HL-60 (cell line): ENCODE data around the gene SAE1.
"Not testable (repeated sequence)": the region's sequence is repeated elsewhere in the genome, so short reads cannot be mapped to it uniquely, and the experiment has no call there.

ENCODE experiments used
- DNase-seq, 2 experiments: peaks; one replicate each; pipeline ENCODE4 v3.0.0-alpha.2; 2010 to 2020; ENCODE audit warnings: low read depth in 1 of 2, low spot score in 1 of 2
- H3K27ac ChIP-seq: fragments of 250-450 bp; sonication (Bioruptor Pico); replicated peaks from 2 replicates; pipeline ENCODE4 v1.5.1; 2020; ENCODE audit warnings: mild to moderate bottlenecking, moderate library complexity
- H3K27me3 ChIP-seq: fragments of 250-450 bp; sonication (Bioruptor Pico); 2 replicates; pipeline ENCODE4 v1.5.1; 2021; ENCODE audit warnings: mild to moderate bottlenecking, moderate library complexity; ENCODE audit not compliant: insufficient read depth, poor library complexity, severe bottlenecking
- H3K4me3 ChIP-seq: replicated peaks from 2 replicates; pipeline ENCODE4 v1.5.1; 2011; ENCODE audit warnings: mild to moderate bottlenecking, control low read depth, low read length; ENCODE audit not compliant: insufficient read depth
- CTCF ChIP-seq: IDR thresholded peaks from one replicate; pipeline ENCODE4 v1.5.1; 2011; ENCODE audit warnings: low read length, control low read depth, inconsistent platforms; ENCODE audit not compliant: insufficient read depth
- GABPA ChIP-seq: IDR thresholded peaks from 2 replicates; pipeline ENCODE4 v1.6.1; 2012; ENCODE audit warnings: low read depth
- POLR2AphosphoS5 ChIP-seq: IDR thresholded peaks from 2 replicates; pipeline ENCODE4 v1.6.1; 2012; ENCODE audit warnings: low read depth
- SPI1 ChIP-seq: IDR thresholded peaks from 2 replicates; pipeline ENCODE4 v1.6.1; 2012; ENCODE audit warnings: low read depth, mild to moderate bottlenecking, borderline replicate concordance
- TF ChIP-seq, protein P1 (sequence below): IDR thresholded peaks from 2 replicates; pipeline ENCODE4 v1.6.1; 2012; ENCODE audit warnings: low read depth; ENCODE audit not compliant: insufficient replicate concordance

Gene SAE1

GRCh38 chr19:47099576-47100050 lies 31.0 kb upstream of the SAE1 start:
- DNase-seq: no peak

DNA sequence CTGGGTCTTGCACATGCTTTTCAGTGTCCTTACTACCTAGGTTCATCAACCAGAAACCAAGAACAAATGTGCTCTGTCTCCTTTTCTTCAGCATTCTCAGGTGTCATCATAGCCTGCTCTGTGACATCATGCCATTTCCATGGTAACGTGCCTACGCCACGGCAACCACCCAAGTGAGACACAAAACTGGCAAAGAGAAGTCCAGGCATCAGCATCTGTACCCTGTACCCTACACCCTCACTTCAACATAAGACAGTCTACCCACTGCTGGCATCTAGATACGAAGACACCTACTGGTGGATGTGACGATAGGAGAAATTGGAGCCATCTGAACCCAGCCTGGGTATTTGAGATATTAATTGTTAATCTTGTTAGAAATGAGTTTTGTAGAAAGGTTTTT lies 30.3 kb upstream of the SAE1 start:
- TF ChIP-seq SPI1: no peak
- TF ChIP-seq GABPA: no peak
- no peak for TF ChIP-seq POLR2AphosphoS5
- TF ChIP-seq CTCF: no peak
- TF ChIP-seq, protein P1, sequence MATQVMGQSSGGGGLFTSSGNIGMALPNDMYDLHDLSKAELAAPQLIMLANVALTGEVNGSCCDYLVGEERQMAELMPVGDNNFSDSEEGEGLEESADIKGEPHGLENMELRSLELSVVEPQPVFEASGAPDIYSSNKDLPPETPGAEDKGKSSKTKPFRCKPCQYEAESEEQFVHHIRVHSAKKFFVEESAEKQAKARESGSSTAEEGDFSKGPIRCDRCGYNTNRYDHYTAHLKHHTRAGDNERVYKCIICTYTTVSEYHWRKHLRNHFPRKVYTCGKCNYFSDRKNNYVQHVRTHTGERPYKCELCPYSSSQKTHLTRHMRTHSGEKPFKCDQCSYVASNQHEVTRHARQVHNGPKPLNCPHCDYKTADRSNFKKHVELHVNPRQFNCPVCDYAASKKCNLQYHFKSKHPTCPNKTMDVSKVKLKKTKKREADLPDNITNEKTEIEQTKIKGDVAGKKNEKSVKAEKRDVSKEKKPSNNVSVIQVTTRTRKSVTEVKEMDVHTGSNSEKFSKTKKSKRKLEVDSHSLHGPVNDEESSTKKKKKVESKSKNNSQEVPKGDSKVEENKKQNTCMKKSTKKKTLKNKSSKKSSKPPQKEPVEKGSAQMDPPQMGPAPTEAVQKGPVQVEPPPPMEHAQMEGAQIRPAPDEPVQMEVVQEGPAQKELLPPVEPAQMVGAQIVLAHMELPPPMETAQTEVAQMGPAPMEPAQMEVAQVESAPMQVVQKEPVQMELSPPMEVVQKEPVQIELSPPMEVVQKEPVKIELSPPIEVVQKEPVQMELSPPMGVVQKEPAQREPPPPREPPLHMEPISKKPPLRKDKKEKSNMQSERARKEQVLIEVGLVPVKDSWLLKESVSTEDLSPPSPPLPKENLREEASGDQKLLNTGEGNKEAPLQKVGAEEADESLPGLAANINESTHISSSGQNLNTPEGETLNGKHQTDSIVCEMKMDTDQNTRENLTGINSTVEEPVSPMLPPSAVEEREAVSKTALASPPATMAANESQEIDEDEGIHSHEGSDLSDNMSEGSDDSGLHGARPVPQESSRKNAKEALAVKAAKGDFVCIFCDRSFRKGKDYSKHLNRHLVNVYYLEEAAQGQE: no peak
- no peak overlapping the region for H3K27ac ChIP-seq
- no peak overlapping the region for H3K4me3 ChIP-seq
- H3K27me3 ChIP-seq: no peaks in the 10 kb centered on the region
- no peak for DNase-seq

More at GRCh38 chr19:47099576-47100050, 31.0 kb upstream of the SAE1 start:
- Histone ChIP-seq H3K4me3 (no peak overlapping the region), H3K27ac (no peak overlapping the region), H3K27me3 (no peaks in the 10 kb centered on the region)
- no peak for TF ChIP-seq SPI1
- no peak for TF ChIP-seq POLR2AphosphoS5
- no peak for TF ChIP-seq CTCF
- TF ChIP-seq, protein P1: no peak
- no peak for TF ChIP-seq GABPA

DNA sequence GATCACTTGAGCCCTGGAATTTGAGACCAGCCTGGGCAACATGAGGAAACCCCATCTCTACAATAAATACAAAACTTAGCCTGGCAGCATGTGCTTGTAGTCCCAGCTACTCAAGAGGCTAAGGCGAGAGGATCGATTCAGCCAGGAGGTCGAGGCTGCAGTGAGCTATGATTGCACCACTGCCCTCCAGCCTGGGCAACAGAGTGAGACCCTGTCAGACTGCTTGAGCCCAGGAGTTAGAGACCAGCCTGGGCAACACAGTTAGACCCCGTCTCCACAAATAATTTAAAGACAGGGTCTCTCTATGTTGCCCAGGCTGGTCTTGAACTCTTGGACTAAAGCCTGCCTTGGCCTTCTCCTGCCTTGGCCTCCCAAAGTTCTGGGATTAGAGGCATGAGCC lies 29.5 kb upstream of the SAE1 start:
- H3K27me3 ChIP-seq, H3K4me3 ChIP-seq, H3K27ac ChIP-seq, DNase-seq: not testable (repeated sequence)

- Histone ChIP-seq H3K27me3 (no peaks in the 10 kb centered on the region), H3K4me3 (no peak overlapping the region), H3K27ac (no peak overlapping the region)
- TF ChIP-seq SPI1 (no peak), CTCF (no peak), GABPA (no peak), POLR2AphosphoS5 (no peak)
- TF ChIP-seq, protein P1: no peak
- DNase-seq: no peak
These were observed 28.1 kb upstream of the SAE1 start for GRCh38 chr19:47102346-47103060.
